ENCODE measurements around the gene OR7G3.

Gene OR7G3

DNA sequence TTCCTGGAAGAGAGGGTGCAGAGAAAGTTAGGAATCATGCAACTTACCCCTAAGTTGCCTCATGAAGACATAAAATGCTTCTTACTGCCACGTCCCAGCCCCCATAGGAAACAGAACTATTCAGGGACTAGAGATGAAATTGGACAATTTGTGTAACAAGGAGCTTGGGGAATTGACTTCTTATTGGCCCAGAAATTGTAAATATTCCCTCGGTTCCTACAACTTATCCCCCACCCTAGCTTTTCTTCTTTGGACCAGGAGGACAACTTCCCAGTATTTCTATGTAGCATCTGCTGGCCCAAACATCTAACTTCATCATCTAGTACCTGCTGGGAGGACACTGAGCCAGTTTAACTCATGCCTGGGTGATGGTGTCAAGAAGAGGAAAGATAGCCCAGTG, 40.0 kb downstream of the OR7G3 start, which contains the start of gene OR1M1:
Gene OR1M1, plus strand, starts transcription at position 301 of the 400 bp plus-strand sequence. CDS start 6,184 bp downstream, outside the sequence.
- no peak for DNase-seq

DNA sequence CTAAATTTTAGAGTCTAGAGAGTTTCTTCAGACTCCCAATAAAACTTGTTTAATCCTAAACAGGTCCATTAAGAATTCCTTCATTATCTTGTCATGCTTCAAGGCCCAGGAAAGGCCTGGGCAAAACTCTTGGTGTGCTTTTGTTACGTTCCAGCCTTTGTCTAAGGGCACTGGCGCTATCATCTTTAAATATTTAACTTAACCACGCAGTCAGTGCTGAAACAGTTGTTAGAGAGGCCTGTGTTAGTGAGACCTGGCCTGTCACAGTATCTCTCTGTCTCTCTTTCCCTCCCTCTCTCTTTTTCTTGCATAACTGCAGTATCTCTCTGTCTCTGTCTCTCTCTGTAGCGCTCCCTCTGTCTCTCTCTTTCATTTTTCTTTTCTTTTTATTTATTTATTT, 48.1 kb downstream of the OR7G3 start:
- DNase-seq: no peak

DNA sequence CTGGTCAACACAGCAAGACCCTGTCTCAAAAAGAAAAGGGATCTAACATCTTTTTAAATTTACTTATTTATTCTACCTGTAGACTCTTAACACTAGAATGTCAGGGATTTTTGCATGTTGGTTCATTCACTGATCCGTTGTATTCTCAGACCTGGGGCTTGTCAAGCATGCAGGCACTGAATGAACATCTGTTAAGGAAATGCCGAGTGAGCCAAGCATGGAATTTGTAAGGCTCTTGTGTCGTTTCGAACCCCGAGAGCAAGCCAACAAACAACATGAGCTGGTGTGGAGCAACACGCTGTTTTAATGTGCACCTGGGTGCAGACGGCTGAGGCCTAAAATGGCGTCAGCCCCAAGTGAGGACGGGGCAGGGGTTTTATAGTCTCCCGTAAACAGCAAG, 49.8 kb downstream of the OR7G3 start:
- DNase-seq: no peak
